WTC11 (cell line): ENCODE data around the gene MGARP. TPM values are rescaled to one million over a fixed set of nuclear protein-coding genes. Genes with fewer than 3 reads are reported as not detected.

Experiments
- ATAC-seq: fragments of 200-7000 bp; cut with Tn5 transposase; 2 replicates; pipeline ENCODE4 v1.10.0; 2021; ENCODE audit warnings: mild to moderate bottlenecking, moderate library complexity
- CTCF ChIA-PET: fragments of 300-600 bp; sonication (Branson Sonifier 250); formaldehyde crosslinking; loops from one replicate; lab custom pipeline; 2021; ENCODE audit warnings: antibody characterized with exemption; lab: Charles Lee
- POLR2A ChIA-PET: fragments of 350-600 bp; sonication (Branson Sonifier 250); formaldehyde crosslinking; loops from one replicate; lab custom pipeline; 2021; ENCODE audit warnings: antibody characterized with exemption; lab: Charles Lee
- DNase-seq: peaks from one replicate; pipeline ENCODE4 v3.0.0; 2021; ENCODE audit warnings: low spot score
- H3K27ac Mint-ChIP-seq: 2 replicates; pipeline ENCODE4 v1.8.0; 2021; ENCODE audit warnings: mixed read lengths
- H3K27me3 Mint-ChIP-seq: 2 replicates; pipeline ENCODE4 v1.8.0; 2021; ENCODE audit warnings: low read depth, mild to moderate bottlenecking, moderate library complexity, mixed read lengths
- H3K36me3 Mint-ChIP-seq: 2 replicates; pipeline ENCODE4 v1.8.0; 2021; ENCODE audit warnings: mixed read lengths
- H3K4me1 Mint-ChIP-seq: 2 replicates; pipeline ENCODE4 v1.8.0; 2022; ENCODE audit warnings: mixed read lengths
- H3K4me3 Mint-ChIP-seq: 2 replicates; pipeline ENCODE4 v1.8.0; 2021; ENCODE audit warnings: mild to moderate bottlenecking, moderate library complexity, mixed read lengths
- H3K9me3 Mint-ChIP-seq: 2 replicates; pipeline ENCODE4 v1.8.0; 2021; ENCODE audit warnings: mixed read lengths
- AFF4 ChIP-seq: sonication (generic); formaldehyde crosslinking; IDR thresholded peaks from 2 replicates; pipeline ENCODE4 v1.8.1; 2023; ENCODE audit warnings: mild to moderate bottlenecking, missing genetic modification reagents, borderline replicate concordance
- ATF3 ChIP-seq: sonication (generic); formaldehyde crosslinking; conservative IDR thresholded peaks from 2 replicates; pipeline ENCODE4 v1.8.1; 2022; ENCODE audit warnings: mild to moderate bottlenecking, missing genetic modification reagents
- CBFB ChIP-seq: sonication (generic); formaldehyde crosslinking; IDR thresholded peaks from 2 replicates; pipeline ENCODE4 v1.8.1; 2022; ENCODE audit warnings: mild to moderate bottlenecking, low read depth, missing genetic modification reagents
- IRF1 ChIP-seq: sonication (generic); formaldehyde crosslinking; IDR thresholded peaks from 2 replicates; pipeline ENCODE4 v1.8.0; 2023; ENCODE audit warnings: missing genetic modification reagents
- MXD4 ChIP-seq: fragments of 250-450 bp; sonication (Bioruptor Pico); IDR thresholded peaks from 2 replicates; pipeline ENCODE4 v1.8.0; 2021; ENCODE audit warnings: mild to moderate bottlenecking, moderate library complexity, borderline replicate concordance
- PRRX2 ChIP-seq: fragments of 250-450 bp; sonication (Bioruptor Pico); IDR thresholded peaks from 2 replicates; pipeline ENCODE4 v1.8.0; 2021; ENCODE audit warnings: mild to moderate bottlenecking
- RELA ChIP-seq: sonication (generic); formaldehyde crosslinking; IDR thresholded peaks from 2 replicates; pipeline ENCODE4 v1.8.1; 2022; ENCODE audit warnings: missing genetic modification reagents, mild to moderate bottlenecking, borderline replicate concordance
- TCF7 ChIP-seq: sonication (generic); formaldehyde crosslinking; IDR thresholded peaks from 2 replicates; pipeline ENCODE4 v1.8.0; 2022; ENCODE audit warnings: mild to moderate bottlenecking, low read depth, missing genetic modification reagents, moderate library complexity
- TEAD1 ChIP-seq: sonication (generic); formaldehyde crosslinking; IDR thresholded peaks from 2 replicates; pipeline ENCODE4 v1.8.0; 2022; ENCODE audit warnings: mild to moderate bottlenecking, missing genetic modification reagents
- USF1 ChIP-seq: sonication (generic); formaldehyde crosslinking; IDR thresholded peaks from 2 replicates; pipeline ENCODE4 v1.8.0; 2022; ENCODE audit warnings: mild to moderate bottlenecking, missing genetic modification reagents
- ZBTB21 ChIP-seq: sonication (generic); formaldehyde crosslinking; IDR thresholded peaks from 2 replicates; pipeline ENCODE4 v1.8.1; 2023; ENCODE audit warnings: mild to moderate bottlenecking, missing genetic modification reagents, borderline replicate concordance
- ZNF671 ChIP-seq: fragments of 250-450 bp; sonication (Bioruptor Pico); IDR thresholded peaks from 2 replicates; pipeline ENCODE4 v1.8.0; 2021; ENCODE audit warnings: mild to moderate bottlenecking
- total RNA-seq: library from RNA; stranded (reverse); gene quantifications from 3 replicates; pipeline ENCODE4 v1.2.3, GENCODE V29; 2021
- TF ChIP-seq, protein P1 (sequence below): sonication (generic); formaldehyde crosslinking; IDR thresholded peaks from 2 replicates; pipeline ENCODE4 v1.8.0; 2023; ENCODE audit warnings: missing genetic modification reagents, mild to moderate bottlenecking, borderline replicate concordance
- TF ChIP-seq, protein P2 (sequence below): fragments of 250-450 bp; sonication (Bioruptor Pico); IDR thresholded peaks from 2 replicates; pipeline ENCODE4 v1.8.0; 2021; ENCODE audit warnings: mild to moderate bottlenecking
- TF ChIP-seq, protein P3 (sequence below): sonication (generic); formaldehyde crosslinking; conservative IDR thresholded peaks from 2 replicates; pipeline ENCODE4 v1.8.1; 2023; ENCODE audit warnings: mild to moderate bottlenecking, low read depth, missing genetic modification reagents, moderate library complexity
- TF ChIP-seq, protein P4 (sequence below): fragments of 250-450 bp; sonication (Bioruptor Pico); conservative IDR thresholded peaks from 2 replicates; pipeline ENCODE4 v1.9.0; 2021; ENCODE audit warnings: mild to moderate bottlenecking

MGARP gene
- total RNA-seq, 1 experiment from 2014 or later = 4.6 TPM

- Mint-ChIP-seq H3K36me3 (peaks cover 14% of the 10 kb centered on the region), H3K9me3 (peaks cover 17% of the 10 kb centered on the region), H3K27me3 (peaks cover 44% of the 10 kb centered on the region), H3K4me1 (peaks cover 18% of the 10 kb centered on the region), H3K27ac (no peak overlapping the region), H3K4me3 (no peak overlapping the region)
- ATAC-seq = no peak
- CTCF ChIA-PET = interaction anchor here (0.6 to 1.4 kb wide), 3 partner anchors 19 to 297 kb away, joined by 3 to 10 read pairs (median 5); partner anchors contain the start of gene NAA15
- DNase-seq = no peak
- POLR2A ChIA-PET = interaction anchor here (0.7 kb wide), 1 partner anchor 1013 kb away, joined by 3 read pairs; no protein-coding TSS in a partner anchor
- TF ChIP-seq, protein P1, sequence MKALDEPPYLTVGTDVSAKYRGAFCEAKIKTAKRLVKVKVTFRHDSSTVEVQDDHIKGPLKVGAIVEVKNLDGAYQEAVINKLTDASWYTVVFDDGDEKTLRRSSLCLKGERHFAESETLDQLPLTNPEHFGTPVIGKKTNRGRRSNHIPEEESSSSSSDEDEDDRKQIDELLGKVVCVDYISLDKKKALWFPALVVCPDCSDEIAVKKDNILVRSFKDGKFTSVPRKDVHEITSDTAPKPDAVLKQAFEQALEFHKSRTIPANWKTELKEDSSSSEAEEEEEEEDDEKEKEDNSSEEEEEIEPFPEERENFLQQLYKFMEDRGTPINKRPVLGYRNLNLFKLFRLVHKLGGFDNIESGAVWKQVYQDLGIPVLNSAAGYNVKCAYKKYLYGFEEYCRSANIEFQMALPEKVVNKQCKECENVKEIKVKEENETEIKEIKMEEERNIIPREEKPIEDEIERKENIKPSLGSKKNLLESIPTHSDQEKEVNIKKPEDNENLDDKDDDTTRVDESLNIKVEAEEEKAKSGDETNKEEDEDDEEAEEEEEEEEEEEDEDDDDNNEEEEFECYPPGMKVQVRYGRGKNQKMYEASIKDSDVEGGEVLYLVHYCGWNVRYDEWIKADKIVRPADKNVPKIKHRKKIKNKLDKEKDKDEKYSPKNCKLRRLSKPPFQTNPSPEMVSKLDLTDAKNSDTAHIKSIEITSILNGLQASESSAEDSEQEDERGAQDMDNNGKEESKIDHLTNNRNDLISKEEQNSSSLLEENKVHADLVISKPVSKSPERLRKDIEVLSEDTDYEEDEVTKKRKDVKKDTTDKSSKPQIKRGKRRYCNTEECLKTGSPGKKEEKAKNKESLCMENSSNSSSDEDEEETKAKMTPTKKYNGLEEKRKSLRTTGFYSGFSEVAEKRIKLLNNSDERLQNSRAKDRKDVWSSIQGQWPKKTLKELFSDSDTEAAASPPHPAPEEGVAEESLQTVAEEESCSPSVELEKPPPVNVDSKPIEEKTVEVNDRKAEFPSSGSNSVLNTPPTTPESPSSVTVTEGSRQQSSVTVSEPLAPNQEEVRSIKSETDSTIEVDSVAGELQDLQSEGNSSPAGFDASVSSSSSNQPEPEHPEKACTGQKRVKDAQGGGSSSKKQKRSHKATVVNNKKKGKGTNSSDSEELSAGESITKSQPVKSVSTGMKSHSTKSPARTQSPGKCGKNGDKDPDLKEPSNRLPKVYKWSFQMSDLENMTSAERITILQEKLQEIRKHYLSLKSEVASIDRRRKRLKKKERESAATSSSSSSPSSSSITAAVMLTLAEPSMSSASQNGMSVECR = no peak
- no peak for TF ChIP-seq TEAD1 (CRISPR knock-in tag)
- TF ChIP-seq MXD4 (CRISPR knock-in tag) = no peak
- TF ChIP-seq, protein P2, sequence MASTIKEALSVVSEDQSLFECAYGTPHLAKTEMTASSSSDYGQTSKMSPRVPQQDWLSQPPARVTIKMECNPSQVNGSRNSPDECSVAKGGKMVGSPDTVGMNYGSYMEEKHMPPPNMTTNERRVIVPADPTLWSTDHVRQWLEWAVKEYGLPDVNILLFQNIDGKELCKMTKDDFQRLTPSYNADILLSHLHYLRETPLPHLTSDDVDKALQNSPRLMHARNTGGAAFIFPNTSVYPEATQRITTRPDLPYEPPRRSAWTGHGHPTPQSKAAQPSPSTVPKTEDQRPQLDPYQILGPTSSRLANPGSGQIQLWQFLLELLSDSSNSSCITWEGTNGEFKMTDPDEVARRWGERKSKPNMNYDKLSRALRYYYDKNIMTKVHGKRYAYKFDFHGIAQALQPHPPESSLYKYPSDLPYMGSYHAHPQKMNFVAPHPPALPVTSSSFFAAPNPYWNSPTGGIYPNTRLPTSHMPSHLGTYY (CRISPR knock-in tag) = no peak
- TF ChIP-seq PRRX2 (CRISPR knock-in tag) = no peak
- no peak for TF ChIP-seq IRF1 (CRISPR knock-in tag)
- TF ChIP-seq RELA (CRISPR knock-in tag) = no peak
- TF ChIP-seq AFF4 (CRISPR knock-in tag) = no peak
- TF ChIP-seq CBFB (CRISPR knock-in tag) = no peak
- no peak for TF ChIP-seq ATF3 (CRISPR knock-in tag)
- TF ChIP-seq ZBTB21 (CRISPR knock-in tag) = no peak
- TF ChIP-seq ZNF671 (CRISPR knock-in tag) = no peak
- TF ChIP-seq, protein P3, sequence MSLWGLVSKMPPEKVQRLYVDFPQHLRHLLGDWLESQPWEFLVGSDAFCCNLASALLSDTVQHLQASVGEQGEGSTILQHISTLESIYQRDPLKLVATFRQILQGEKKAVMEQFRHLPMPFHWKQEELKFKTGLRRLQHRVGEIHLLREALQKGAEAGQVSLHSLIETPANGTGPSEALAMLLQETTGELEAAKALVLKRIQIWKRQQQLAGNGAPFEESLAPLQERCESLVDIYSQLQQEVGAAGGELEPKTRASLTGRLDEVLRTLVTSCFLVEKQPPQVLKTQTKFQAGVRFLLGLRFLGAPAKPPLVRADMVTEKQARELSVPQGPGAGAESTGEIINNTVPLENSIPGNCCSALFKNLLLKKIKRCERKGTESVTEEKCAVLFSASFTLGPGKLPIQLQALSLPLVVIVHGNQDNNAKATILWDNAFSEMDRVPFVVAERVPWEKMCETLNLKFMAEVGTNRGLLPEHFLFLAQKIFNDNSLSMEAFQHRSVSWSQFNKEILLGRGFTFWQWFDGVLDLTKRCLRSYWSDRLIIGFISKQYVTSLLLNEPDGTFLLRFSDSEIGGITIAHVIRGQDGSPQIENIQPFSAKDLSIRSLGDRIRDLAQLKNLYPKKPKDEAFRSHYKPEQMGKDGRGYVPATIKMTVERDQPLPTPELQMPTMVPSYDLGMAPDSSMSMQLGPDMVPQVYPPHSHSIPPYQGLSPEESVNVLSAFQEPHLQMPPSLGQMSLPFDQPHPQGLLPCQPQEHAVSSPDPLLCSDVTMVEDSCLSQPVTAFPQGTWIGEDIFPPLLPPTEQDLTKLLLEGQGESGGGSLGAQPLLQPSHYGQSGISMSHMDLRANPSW (CRISPR knock-in tag) = no peak
- TF ChIP-seq TCF7 (CRISPR knock-in tag) = no peak
- no peak for TF ChIP-seq USF1
- TF ChIP-seq, protein P4, sequence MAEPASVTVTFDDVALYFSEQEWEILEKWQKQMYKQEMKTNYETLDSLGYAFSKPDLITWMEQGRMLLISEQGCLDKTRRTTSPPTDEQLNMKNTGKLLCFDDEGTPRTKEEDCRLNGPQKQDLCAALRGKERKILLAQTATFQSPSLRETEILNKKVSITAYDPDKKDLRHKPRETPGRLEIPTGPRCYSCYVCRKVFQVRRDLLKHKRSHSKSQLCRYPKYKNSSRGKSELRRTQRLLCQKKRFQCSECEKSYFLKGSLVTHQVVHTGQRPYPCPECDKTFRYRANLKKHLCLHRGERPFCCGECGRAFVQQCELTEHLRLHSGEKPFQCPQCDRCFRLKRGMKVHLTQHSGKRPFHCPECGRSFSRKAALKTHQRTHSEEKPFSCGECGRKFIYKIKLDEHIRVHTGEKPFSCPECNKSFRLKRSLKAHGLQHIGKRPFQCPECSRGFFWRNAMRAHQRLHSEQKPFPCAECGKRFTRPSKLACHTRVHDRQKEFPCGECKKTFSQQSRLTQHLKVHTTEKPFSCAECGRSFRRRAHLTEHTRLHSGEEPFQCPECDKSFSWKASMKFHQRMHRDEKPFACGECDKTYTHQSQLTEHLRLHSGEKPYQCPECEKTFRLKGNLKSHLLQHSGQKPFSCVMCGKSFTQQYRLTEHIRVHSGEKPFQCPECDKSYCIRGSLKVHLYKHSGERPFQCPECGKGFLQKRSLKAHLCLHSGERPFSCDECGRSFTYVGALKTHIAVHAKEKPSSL (CRISPR knock-in tag) = no peak
Measured at GRCh38 chr4:139282065-139282720, 2.2 kb upstream of the MGARP start.
